Astrocyte (in vitro differentiated cells and primary cell): ENCODE data around the gene ST3GAL4. TPM values are rescaled to one million over a fixed set of nuclear protein-coding genes. Genes with fewer than 3 reads are reported as not detected.

Source experiments
- DNase-seq: peaks from one replicate; pipeline ENCODE4 v3.0.0-alpha.2; 2010; ENCODE audit warnings: low read depth
- FAIRE-seq: peaks from 2 replicates; lab custom pipeline; 2011; peaks lifted over from hg19 to GRCh38; lab: Jason Lieb, UNC
- H2AFZ ChIP-seq: 2 replicates; pipeline ENCODE4 v1.6.0; 2012; ENCODE audit warnings: low read depth, low read length, inconsistent platforms
- H3K27ac ChIP-seq: 2 replicates; pipeline ENCODE4 v1.5.1; 2011; ENCODE audit warnings: low read depth, low read length, inconsistent platforms
- H3K27me3 ChIP-seq: 2 replicates; pipeline ENCODE4 v1.6.0; 2011; ENCODE audit warnings: low read length, inconsistent platforms; ENCODE audit not compliant: insufficient read depth
- H3K36me3 ChIP-seq: 2 replicates; pipeline ENCODE4 v1.5.1; 2011; ENCODE audit warnings: low read length, inconsistent platforms; ENCODE audit not compliant: insufficient read depth
- H3K4me1 ChIP-seq: 2 replicates; pipeline ENCODE4 v1.5.1; 2011; ENCODE audit warnings: low read length, inconsistent platforms; ENCODE audit not compliant: insufficient read depth
- H3K4me2 ChIP-seq: 2 replicates; pipeline ENCODE4 v1.6.0; 2012; ENCODE audit warnings: low read length, inconsistent platforms
- H3K4me3 ChIP-seq: 2 replicates; pipeline ENCODE4 v1.5.1; 2011; ENCODE audit warnings: low read depth, mild to moderate bottlenecking, low read length, inconsistent platforms; ENCODE audit not compliant: insufficient read depth
- H3K79me2 ChIP-seq: 2 replicates; pipeline ENCODE4 v1.6.0; 2012; ENCODE audit warnings: mild to moderate bottlenecking, low read length, inconsistent platforms; ENCODE audit not compliant: insufficient read depth
- H3K9ac ChIP-seq: 2 replicates; pipeline ENCODE4 v1.6.0; 2012; ENCODE audit warnings: mild to moderate bottlenecking, low read length, inconsistent platforms
- H3K9me3 ChIP-seq: 2 replicates; pipeline ENCODE4 v1.5.1; 2012; ENCODE audit warnings: low read depth, mild to moderate bottlenecking, low read length, inconsistent platforms; ENCODE audit not compliant: insufficient read depth
- H4K20me1 ChIP-seq: 2 replicates; pipeline ENCODE4 v1.6.0; 2012; ENCODE audit warnings: low read length, inconsistent platforms; ENCODE audit not compliant: insufficient read depth
- H3K27ac Mint-ChIP-seq: one replicate; pipeline ENCODE4 v1.8.0; 2021; ENCODE audit warnings: mild to moderate bottlenecking, mixed read lengths; ENCODE audit not compliant: unreplicated experiment
- H3K27me3 Mint-ChIP-seq: one replicate; pipeline ENCODE4 v1.8.0; 2021; ENCODE audit warnings: low read depth, mixed read lengths; ENCODE audit not compliant: unreplicated experiment
- H3K36me3 Mint-ChIP-seq: one replicate; pipeline ENCODE4 v1.8.0; 2021; ENCODE audit warnings: low read depth, mixed read lengths; ENCODE audit not compliant: unreplicated experiment
- H3K4me1 Mint-ChIP-seq: one replicate; pipeline ENCODE4 v1.8.0; 2021; ENCODE audit warnings: low read depth, mixed read lengths; ENCODE audit not compliant: unreplicated experiment
- H3K4me3 Mint-ChIP-seq: one replicate; pipeline ENCODE4 v1.8.0; 2021; ENCODE audit warnings: mild to moderate bottlenecking, moderate library complexity, mixed read lengths; ENCODE audit not compliant: unreplicated experiment
- H3K9me3 Mint-ChIP-seq: one replicate; pipeline ENCODE4 v1.8.0; 2021; ENCODE audit warnings: mild to moderate bottlenecking, mixed read lengths; ENCODE audit not compliant: unreplicated experiment
- EZH2 ChIP-seq: IDR thresholded peaks from 2 replicates; pipeline ENCODE4 v1.6.1; 2012; ENCODE audit warnings: mild to moderate bottlenecking, low read length, inconsistent platforms; ENCODE audit not compliant: insufficient read depth
- total RNA-seq: library from RNA; stranded (reverse); gene quantifications from 2 replicates; pipeline ENCODE4 v1.2.1, GENCODE V29; 2021
- TF ChIP-seq, protein P1 (sequence below): IDR thresholded peaks from 2 replicates; pipeline ENCODE4 v1.5.1; 2011; ENCODE audit warnings: low read depth, mild to moderate bottlenecking, inconsistent platforms, low read length, moderate library complexity; ENCODE audit not compliant: insufficient read depth

Gene ST3GAL4
- total RNA-seq, 1 donor from 2014 or later, result 12.2 TPM

DNA sequence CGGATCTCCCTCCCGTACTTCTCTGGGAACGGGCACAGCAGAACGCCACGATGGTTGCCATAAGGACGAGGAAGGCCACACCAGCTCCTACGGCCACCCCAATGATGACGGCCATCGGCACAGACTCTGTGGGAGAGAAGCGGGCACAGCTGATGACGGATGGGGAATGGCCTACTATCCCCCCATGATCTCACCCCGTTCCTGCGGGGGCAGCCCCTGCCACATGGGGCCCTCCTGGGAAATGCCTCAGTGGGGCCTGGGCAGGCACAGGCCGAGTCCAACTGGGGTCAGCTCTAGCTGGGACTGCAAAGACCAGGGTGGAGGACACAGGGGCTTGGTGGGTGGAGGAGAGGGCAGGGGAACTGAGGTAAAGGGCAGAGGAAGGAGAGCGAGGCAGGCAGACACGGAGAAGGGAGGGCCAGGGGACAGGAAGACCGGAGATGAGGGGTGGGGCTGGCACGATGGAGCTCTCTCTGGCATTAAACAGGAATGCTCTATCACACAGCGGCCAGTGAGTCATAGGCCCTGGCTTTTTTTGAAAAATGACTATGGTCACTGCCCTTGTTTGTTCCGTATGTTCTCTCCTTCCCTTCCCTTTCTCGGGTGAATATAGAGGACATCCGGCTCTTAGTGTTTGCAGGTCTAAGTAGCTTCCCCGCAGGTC, 76.0 kb downstream of the ST3GAL4 start:
- Histone ChIP-seq H4K20me1 (no peaks in the 10 kb centered on the region), H3K27ac (peak overlapping the region; percentile 15), H3K79me2 (no peaks in the 10 kb centered on the region), H3K9ac (no peak overlapping the region), H3K4me1 (peaks cover 15% of the 10 kb centered on the region), H3K9me3 (no peaks in the 10 kb centered on the region), H3K4me3 (no peak overlapping the region), H2AFZ (peak overlapping the region; percentile 65), H3K27me3 (no peaks in the 10 kb centered on the region), H3K4me2 (peak overlapping the region; percentile 36), H3K36me3 (no peaks in the 10 kb centered on the region)
- no peaks in the 10 kb centered on the region for H3K9me3 Mint-ChIP-seq
- H3K27ac Mint-ChIP-seq, result no peak overlapping the region
- DNase-seq (peak; percentile 75), FAIRE-seq (no peak)
- H3K4me3 Mint-ChIP-seq, result peak overlapping the region; percentile 40
- TF ChIP-seq, protein P1, sequence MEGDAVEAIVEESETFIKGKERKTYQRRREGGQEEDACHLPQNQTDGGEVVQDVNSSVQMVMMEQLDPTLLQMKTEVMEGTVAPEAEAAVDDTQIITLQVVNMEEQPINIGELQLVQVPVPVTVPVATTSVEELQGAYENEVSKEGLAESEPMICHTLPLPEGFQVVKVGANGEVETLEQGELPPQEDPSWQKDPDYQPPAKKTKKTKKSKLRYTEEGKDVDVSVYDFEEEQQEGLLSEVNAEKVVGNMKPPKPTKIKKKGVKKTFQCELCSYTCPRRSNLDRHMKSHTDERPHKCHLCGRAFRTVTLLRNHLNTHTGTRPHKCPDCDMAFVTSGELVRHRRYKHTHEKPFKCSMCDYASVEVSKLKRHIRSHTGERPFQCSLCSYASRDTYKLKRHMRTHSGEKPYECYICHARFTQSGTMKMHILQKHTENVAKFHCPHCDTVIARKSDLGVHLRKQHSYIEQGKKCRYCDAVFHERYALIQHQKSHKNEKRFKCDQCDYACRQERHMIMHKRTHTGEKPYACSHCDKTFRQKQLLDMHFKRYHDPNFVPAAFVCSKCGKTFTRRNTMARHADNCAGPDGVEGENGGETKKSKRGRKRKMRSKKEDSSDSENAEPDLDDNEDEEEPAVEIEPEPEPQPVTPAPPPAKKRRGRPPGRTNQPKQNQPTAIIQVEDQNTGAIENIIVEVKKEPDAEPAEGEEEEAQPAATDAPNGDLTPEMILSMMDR, result no peak
- TF ChIP-seq EZH2, result no peak
- no peaks in the 10 kb centered on the region for H3K36me3 Mint-ChIP-seq
- H3K27me3 Mint-ChIP-seq, result no peaks in the 10 kb centered on the region
- peaks cover 14% of the 10 kb centered on the region for H3K4me1 Mint-ChIP-seq

GRCh38 chr11:126432065-126432461, 76.6 kb downstream of the ST3GAL4 start:
- no peak for FAIRE-seq
- H3K27ac ChIP-seq, result peak overlapping the region; percentile 15

More at GRCh38 chr11:126432065-126432461, 76.6 kb downstream of the ST3GAL4 start:
- Histone ChIP-seq H3K79me2 (no peaks in the 10 kb centered on the region), H3K4me2 (peak overlapping the region; percentile 36), H4K20me1 (no peaks in the 10 kb centered on the region), H2AFZ (peak overlapping the region; percentile 65), H3K4me3 (no peak overlapping the region), H3K4me1 (peaks cover 15% of the 10 kb centered on the region), H3K27me3 (no peaks in the 10 kb centered on the region), H3K9ac (no peak overlapping the region), H3K36me3 (no peaks in the 10 kb centered on the region), H3K9me3 (no peaks in the 10 kb centered on the region)
- Mint-ChIP-seq H3K4me3 (no peak overlapping the region), H3K27me3 (no peaks in the 10 kb centered on the region), H3K27ac (no peak overlapping the region), H3K4me1 (peaks cover 13% of the 10 kb centered on the region), H3K9me3 (no peaks in the 10 kb centered on the region), H3K36me3 (no peaks in the 10 kb centered on the region)
- DNase-seq, result no peak
- TF ChIP-seq, protein P1, result no peak
- no peak for TF ChIP-seq EZH2
